ENCODE data around the gene FTO.

- TF ChIP-seq POLR2A (IDR thresholded peaks at IDR 0.05), result no peak
- TF ChIP-seq, protein P1, sequence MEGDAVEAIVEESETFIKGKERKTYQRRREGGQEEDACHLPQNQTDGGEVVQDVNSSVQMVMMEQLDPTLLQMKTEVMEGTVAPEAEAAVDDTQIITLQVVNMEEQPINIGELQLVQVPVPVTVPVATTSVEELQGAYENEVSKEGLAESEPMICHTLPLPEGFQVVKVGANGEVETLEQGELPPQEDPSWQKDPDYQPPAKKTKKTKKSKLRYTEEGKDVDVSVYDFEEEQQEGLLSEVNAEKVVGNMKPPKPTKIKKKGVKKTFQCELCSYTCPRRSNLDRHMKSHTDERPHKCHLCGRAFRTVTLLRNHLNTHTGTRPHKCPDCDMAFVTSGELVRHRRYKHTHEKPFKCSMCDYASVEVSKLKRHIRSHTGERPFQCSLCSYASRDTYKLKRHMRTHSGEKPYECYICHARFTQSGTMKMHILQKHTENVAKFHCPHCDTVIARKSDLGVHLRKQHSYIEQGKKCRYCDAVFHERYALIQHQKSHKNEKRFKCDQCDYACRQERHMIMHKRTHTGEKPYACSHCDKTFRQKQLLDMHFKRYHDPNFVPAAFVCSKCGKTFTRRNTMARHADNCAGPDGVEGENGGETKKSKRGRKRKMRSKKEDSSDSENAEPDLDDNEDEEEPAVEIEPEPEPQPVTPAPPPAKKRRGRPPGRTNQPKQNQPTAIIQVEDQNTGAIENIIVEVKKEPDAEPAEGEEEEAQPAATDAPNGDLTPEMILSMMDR (IDR thresholded peaks at IDR 0.05 in 4 of 5, conservative IDR thresholded peaks at IDR 0.05 in 1 of 5), result no peak
Measured at GRCh38 chr16:53781023-53781605, 77.2 kb downstream of the FTO start.

All from gastrocnemius medialis (tissue), 4 donors.